NCI-H187 (cell line): ENCODE measurements around the gene NCL.
"Not testable (repeated sequence)": the region's sequence is repeated elsewhere in the genome, so short reads cannot be mapped to it uniquely, and the experiment has no call there.

Experiments
- DNase-seq, 2 experiments: peaks; one replicate each; lab custom pipeline; 2025; lab: John Stamatoyannopoulos, UW

NCL gene

GRCh38 chr2:231430437-231430836 lies 33.8 kb downstream of the NCL start:
- not testable (repeated sequence) for DNase-seq

GRCh38 chr2:231429901-231430300 lies 34.4 kb downstream of the NCL start:
- DNase-seq, result no peak

GRCh38 chr2:231429152-231429551 lies 35.1 kb downstream of the NCL start:
- DNase-seq, result no peak

- DNase-seq, result no peak
These were observed 37.2 kb downstream of the NCL start for GRCh38 chr2:231427116-231427515.

GRCh38 chr2:231425811-231426703 lies 38.2 kb downstream of the NCL start:
- DNase-seq, result no peak

GRCh38 chr2:231425291-231425810 lies 38.9 kb downstream of the NCL start:
- DNase-seq, result no peak

GRCh38 chr2:231423176-231423575 lies 41.1 kb downstream of the NCL start:
- no peak for DNase-seq

GRCh38 chr2:231422056-231422455 lies 42.2 kb downstream of the NCL start:
- no peak for DNase-seq

- DNase-seq, result no peak
These were observed 43.2 kb downstream of the NCL start for GRCh38 chr2:231421051-231421580.

GRCh38 chr2:231418820-231419640 lies 45.3 kb downstream of the NCL start:
- no peak for DNase-seq

- DNase-seq, result no peak
These were observed 49.3 kb downstream of the NCL start for GRCh38 chr2:231415029-231415428.

GRCh38 chr2:231413921-231414476 lies 50.3 kb downstream of the NCL start:
- no peak for DNase-seq

GRCh38 chr2:231413456-231413855 lies 50.8 kb downstream of the NCL start:
- no peak for DNase-seq

- DNase-seq, result no peak
These were observed 51.7 kb downstream of the NCL start for GRCh38 chr2:231412618-231412963.

GRCh38 chr2:231411831-231412617 lies 52.3 kb downstream of the NCL start:
- DNase-seq, result peak; percentile 22 to 25

- DNase-seq, result no peak
These were observed 53.0 kb downstream of the NCL start for GRCh38 chr2:231411237-231411636.

- DNase-seq, result no peak
These were observed 53.8 kb downstream of the NCL start for GRCh38 chr2:231410293-231411004.

GRCh38 chr2:231409776-231410175 lies 54.5 kb downstream of the NCL start:
- no peak for DNase-seq

- DNase-seq, result not testable (repeated sequence)
These were observed 56.0 kb downstream of the NCL start for GRCh38 chr2:231408304-231408703.

GRCh38 chr2:231407686-231408085 lies 56.6 kb downstream of the NCL start:
- DNase-seq, result not testable (repeated sequence)
